ENCODE measurements around the gene ORC4.
"Not testable (repeated sequence)": the region's sequence is repeated elsewhere in the genome, so short reads cannot be mapped to it uniquely, and the experiment has no call there.

Gene ORC4

GRCh38 chr2:148014616-148015015 is 5.9 kb downstream of the ORC4 start:
- no peak for DNase-seq (ENCODE audit: low read depth in 2 of 2)

- no peak for DNase-seq (ENCODE audit: low read depth in 2 of 2)
These were observed 6.7 kb downstream of the ORC4 start for GRCh38 chr2:148013876-148014275.

- not testable (repeated sequence) for DNase-seq (ENCODE audit: low read depth in 2 of 2)
These were observed 12.1 kb downstream of the ORC4 start for GRCh38 chr2:148008411-148008810.

- DNase-seq (ENCODE audit: low read depth in 2 of 2): no peak
These were observed 13.2 kb downstream of the ORC4 start for GRCh38 chr2:148007219-148007900.

- DNase-seq (ENCODE audit: low read depth in 2 of 2): no peak
These were observed 14.1 kb downstream of the ORC4 start for GRCh38 chr2:148006249-148007007.

GRCh38 chr2:148002420-148002819 is 18.1 kb downstream of the ORC4 start:
- DNase-seq (ENCODE audit: low read depth in 2 of 2): not testable (repeated sequence)

GRCh38 chr2:148000095-148000494 is 20.4 kb downstream of the ORC4 start:
- no peak for DNase-seq (ENCODE audit: low read depth in 2 of 2)

- no peak for DNase-seq (ENCODE audit: low read depth in 2 of 2)
These were observed 21.4 kb downstream of the ORC4 start for GRCh38 chr2:147999126-147999525.

GRCh38 chr2:147998203-147998602 is 22.3 kb downstream of the ORC4 start:
- DNase-seq (ENCODE audit: low read depth in 2 of 2): no peak

GRCh38 chr2:147996828-147997227 is 23.7 kb downstream of the ORC4 start:
- DNase-seq (ENCODE audit: low read depth in 2 of 2): no peak

GRCh38 chr2:147994965-147995364 is 25.6 kb downstream of the ORC4 start:
- not testable (repeated sequence) for DNase-seq (ENCODE audit: low read depth in 2 of 2)

- no peak for DNase-seq (ENCODE audit: low read depth in 2 of 2)
These were observed 30.6 kb downstream of the ORC4 start for GRCh38 chr2:147989809-147990403.

- DNase-seq (ENCODE audit: low read depth in 2 of 2): no peak
These were observed 31.4 kb downstream of the ORC4 start for GRCh38 chr2:147989102-147989501.

- DNase-seq (ENCODE audit: low read depth in 2 of 2): no peak
These were observed 39.5 kb downstream of the ORC4 start for GRCh38 chr2:147980940-147981528.

- no peak for DNase-seq (ENCODE audit: low read depth in 2 of 2)
These were observed 42.9 kb downstream of the ORC4 start for GRCh38 chr2:147977679-147978078.

- DNase-seq (ENCODE audit: low read depth in 2 of 2): no peak
These were observed 44.4 kb downstream of the ORC4 start for GRCh38 chr2:147976102-147976501.

- DNase-seq (ENCODE audit: low read depth in 2 of 2): no peak
These were observed 52.0 kb downstream of the ORC4 start for GRCh38 chr2:147968571-147968970.

- no peak for DNase-seq (ENCODE audit: low read depth in 2 of 2)
These were observed 68.4 kb downstream of the ORC4 start for GRCh38 chr2:147952118-147952517.

- DNase-seq (ENCODE audit: low read depth in 2 of 2): no peak
These were observed 74.9 kb downstream of the ORC4 start for GRCh38 chr2:147945660-147946059.

- DNase-seq (ENCODE audit: low read depth in 2 of 2): no peak
These were observed 81.2 kb downstream of the ORC4 start for GRCh38 chr2:147939313-147939712.

- no peak for DNase-seq (ENCODE audit: low read depth in 2 of 2)
These were observed 82.7 kb downstream of the ORC4 start for GRCh38 chr2:147937744-147938349.

Data from stimulated activated CD8-positive, alpha-beta memory T cell treated with anti-CD3 and anti-CD28 coated beads, Interleukin-2, amount 100 ng/mL, for 48 hours (primary cell).